OCI-LY1 (cell line): ENCODE data around the gene ZBTB16.

Experiments
- H2AFZ ChIP-seq: fragments of 200-600 bp; sonication (generic), shearing (Covaris generic); 2 replicates; pipeline ENCODE4 v1.6.0; 2014; ENCODE audit warnings: antibody characterized with exemption, mild to moderate bottlenecking, low read length
- H3F3A ChIP-seq: fragments of 200-600 bp; sonication (generic), shearing (Covaris generic); 2 replicates; pipeline ENCODE4 v1.6.0; 2014; ENCODE audit warnings: mild to moderate bottlenecking, antibody characterized with exemption, low read length, moderate library complexity; ENCODE audit not compliant: insufficient read depth
- H3K27ac ChIP-seq: fragments of 200-600 bp; sonication (generic); 2 replicates; pipeline ENCODE4 v1.5.1; 2014; ENCODE audit warnings: low read length, mixed run types, mild to moderate bottlenecking, low read depth; ENCODE audit not compliant: poor library complexity, severe bottlenecking
- H3K27me3 ChIP-seq: fragments of 200-600 bp; sonication (generic); 2 replicates; pipeline ENCODE4 v1.6.0; 2014; ENCODE audit warnings: antibody characterized with exemption, mild to moderate bottlenecking, low read length, moderate library complexity; ENCODE audit not compliant: insufficient read depth
- H3K36me3 ChIP-seq: fragments of 200-600 bp; sonication (generic); 2 replicates; pipeline ENCODE4 v1.6.1; 2014; ENCODE audit warnings: mild to moderate bottlenecking, antibody characterized with exemption, low read length, moderate library complexity, mixed read lengths; ENCODE audit not compliant: insufficient read depth
- H3K4me1 ChIP-seq: fragments of 200-600 bp; sonication (generic); 2 replicates; pipeline ENCODE4 v1.5.1; 2014; ENCODE audit warnings: mild to moderate bottlenecking, low read length, moderate library complexity; ENCODE audit not compliant: insufficient read depth, severe bottlenecking
- H3K4me2 ChIP-seq: fragments of 200-600 bp; sonication (generic), shearing (Covaris generic); 2 replicates; pipeline ENCODE4 v1.6.1; 2014; ENCODE audit warnings: low read length
- H3K4me3 ChIP-seq: fragments of 200-600 bp; sonication (generic); 2 replicates; pipeline ENCODE4 v1.5.1; 2014; ENCODE audit warnings: low read length, low read depth, mild to moderate bottlenecking, mixed read lengths; ENCODE audit not compliant: poor library complexity, severe bottlenecking
- H3K79me2 ChIP-seq: fragments of 200-600 bp; shearing (Covaris generic); 2 replicates; pipeline ENCODE4 v1.6.1; 2016; ENCODE audit warnings: mixed run types, low read length, mixed read lengths; ENCODE audit not compliant: insufficient read depth
- H3K9ac ChIP-seq: fragments of 200-600 bp; sonication (generic), shearing (Covaris generic); 2 replicates; pipeline ENCODE4 v1.6.1; 2014; ENCODE audit warnings: mild to moderate bottlenecking, low read length, mixed read lengths
- H3K9me2 ChIP-seq: fragments of 200-600 bp; sonication (generic), shearing (Covaris generic); 2 replicates; pipeline ENCODE4 v1.6.1; 2014; ENCODE audit warnings: low read depth, mild to moderate bottlenecking, low read length, mixed read lengths
- H3K9me3 ChIP-seq: fragments of 200-600 bp; shearing (Covaris generic); 2 replicates; pipeline ENCODE4 v1.6.1; 2014; ENCODE audit warnings: low read length, mixed read lengths
- H4K20me1 ChIP-seq: fragments of 200-600 bp; sonication (generic), shearing (Covaris generic); 2 replicates; pipeline ENCODE4 v1.6.0; 2016; ENCODE audit warnings: mild to moderate bottlenecking, low read length; ENCODE audit not compliant: insufficient read depth
- CTCF ChIP-seq: fragments of 200-600 bp; sonication (generic), shearing (Covaris generic); IDR thresholded peaks from 2 replicates; pipeline ENCODE4 v1.5.1; 2017; ENCODE audit warnings: mild to moderate bottlenecking, antibody characterized with exemption, low read length, moderate library complexity, mixed read lengths
- EZH2 ChIP-seq: fragments of 200-600 bp; sonication (generic), shearing (Covaris generic); IDR thresholded peaks from 2 replicates; pipeline ENCODE4 v1.8.0; 2017; ENCODE audit warnings: borderline replicate concordance, mixed run types, mild to moderate bottlenecking, antibody characterized with exemption, low read length, moderate library complexity, mixed read lengths

ZBTB16 gene

GRCh38 chr11:114151631-114152030, 92.1 kb downstream of the ZBTB16 start:
- H3F3A ChIP-seq: no peaks in the 10 kb centered on the region
- H3K4me3 ChIP-seq: no peak overlapping the region
- H3K27me3 ChIP-seq: no peaks in the 10 kb centered on the region
- no peaks in the 10 kb centered on the region for H3K4me1 ChIP-seq
- H3K9me2 ChIP-seq: no peaks in the 10 kb centered on the region
- no peaks in the 10 kb centered on the region for H3K9me3 ChIP-seq
- no peak overlapping the region for H3K27ac ChIP-seq
- no peak overlapping the region for H2AFZ ChIP-seq
- H3K4me2 ChIP-seq: no peak overlapping the region
- TF ChIP-seq EZH2 (no peak), CTCF (no peak)
- no peaks in the 10 kb centered on the region for H3K79me2 ChIP-seq
- H4K20me1 ChIP-seq: no peaks in the 10 kb centered on the region
- H3K9ac ChIP-seq: no peak overlapping the region
- H3K36me3 ChIP-seq: no peaks in the 10 kb centered on the region

GRCh38 chr11:114152162-114152561, 92.7 kb downstream of the ZBTB16 start:
- TF ChIP-seq CTCF (no peak), EZH2 (no peak)
- H2AFZ ChIP-seq: no peak overlapping the region
- no peaks in the 10 kb centered on the region for H3K27me3 ChIP-seq
- H3K4me2 ChIP-seq: no peak overlapping the region
- peaks cover 3% of the 10 kb centered on the region for H3K4me1 ChIP-seq
- no peak overlapping the region for H3K9ac ChIP-seq
- no peaks in the 10 kb centered on the region for H3K79me2 ChIP-seq
- H3K27ac ChIP-seq: no peak overlapping the region
- H4K20me1 ChIP-seq: no peaks in the 10 kb centered on the region
- no peaks in the 10 kb centered on the region for H3K9me3 ChIP-seq
- no peaks in the 10 kb centered on the region for H3K9me2 ChIP-seq
- no peaks in the 10 kb centered on the region for H3K36me3 ChIP-seq
- no peaks in the 10 kb centered on the region for H3F3A ChIP-seq
- H3K4me3 ChIP-seq: no peak overlapping the region

GRCh38 chr11:114152785-114153184, 93.3 kb downstream of the ZBTB16 start:
- Histone ChIP-seq H3K9me2 (no peaks in the 10 kb centered on the region), H2AFZ (no peak overlapping the region), H3K4me3 (no peak overlapping the region), H3F3A (no peaks in the 10 kb centered on the region), H3K9ac (no peak overlapping the region), H3K9me3 (no peaks in the 10 kb centered on the region), H3K4me1 (peaks cover 4% of the 10 kb centered on the region), H3K27me3 (no peaks in the 10 kb centered on the region), H3K27ac (no peak overlapping the region), H3K36me3 (no peaks in the 10 kb centered on the region), H3K4me2 (no peak overlapping the region), H4K20me1 (no peaks in the 10 kb centered on the region), H3K79me2 (no peaks in the 10 kb centered on the region)
- TF ChIP-seq CTCF: no peak
- TF ChIP-seq EZH2: no peak
